GM13977 (cell line): ENCODE data around the gene CFAP58.

Source experiments
- DNase-seq: peaks from one replicate; pipeline ENCODE4 v3.0.0; 2012; ENCODE audit warnings: low spot score
- CTCF ChIP-seq: IDR thresholded peaks from 2 replicates; pipeline ENCODE4 v1.5.1; 2012; ENCODE audit warnings: mild to moderate bottlenecking, control low read depth; ENCODE audit not compliant: insufficient read depth; ENCODE audit errors: extremely low read depth, missing control alignments
- in situ Hi-C: fragments of 300-500 bp; cut with MboI; formaldehyde crosslinking; loops from one replicate; pipeline ENCODE4 v1.12.0; 2022; ENCODE audit warnings: low sequenced_read_pairs, low pct_unique_long_range_greater_than_20kb, mixed read lengths, inconsistent platforms; ENCODE audit not compliant: unreplicated experiment

Gene CFAP58

GRCh38 chr10:104388830-104389229 lies 35.2 kb downstream of the CFAP58 start:
- in situ Hi-C loops, result no loop called here
- no peak for TF ChIP-seq CTCF
- DNase-seq, result no peak

GRCh38 chr10:104391150-104391968 lies 37.7 kb downstream of the CFAP58 start:
- in situ Hi-C loops, result no loop called here
- no peak for DNase-seq
- TF ChIP-seq CTCF, result no peak

- DNase-seq, result no peak
- in situ Hi-C loops, result no loop called here
- no peak for TF ChIP-seq CTCF
These were observed 38.3 kb downstream of the CFAP58 start for GRCh38 chr10:104391969-104392296.

- in situ Hi-C loops, result no loop called here
- no peak for TF ChIP-seq CTCF
- DNase-seq, result no peak
These were observed 39.8 kb downstream of the CFAP58 start for GRCh38 chr10:104393387-104393786.

- TF ChIP-seq CTCF, result no peak
- no peak for DNase-seq
- in situ Hi-C loops, result no loop called here
These were observed 42.9 kb downstream of the CFAP58 start for GRCh38 chr10:104396581-104396980.

GRCh38 chr10:104403636-104404035 lies 50.0 kb downstream of the CFAP58 start:
- in situ Hi-C loops, result no loop called here
- TF ChIP-seq CTCF, result no peak
- no peak for DNase-seq
